H1 (cell line): Measurements from ENCODE around the gene CMSS1. TPM values are rescaled to one million over a fixed set of nuclear protein-coding genes. Genes with fewer than 3 reads are reported as not detected.

Experiments used
- CTCF ChIA-PET: fragments of 300-600 bp; sonication (Branson Sonifier 250); formaldehyde crosslinking; loops from one replicate; lab custom pipeline; 2021; ENCODE audit not compliant: partially characterized antibody; lab: Charles Lee
- POLR2A ChIA-PET: fragments of 300-600 bp; sonication (Branson Sonifier 250); formaldehyde crosslinking; loops from one replicate; lab custom pipeline; 2021; ENCODE audit warnings: inconsistent platforms; ENCODE audit not compliant: partially characterized antibody; lab: Charles Lee
- DNase-seq, 2 experiments: peaks; one replicate each; pipeline versions ENCODE4 v3.0.0 to v3.0.0-alpha.2; 2010 to 2022; ENCODE audit warnings: low spot score in 2 of 2, low read depth in 1 of 2, mixed read lengths in 1 of 2
- FAIRE-seq: peaks from 2 replicates; lab custom pipeline; 2011; peaks lifted over from hg19 to GRCh38; lab: Jason Lieb, UNC
- H2AFZ ChIP-seq: 2 replicates; pipeline ENCODE4 v1.8.1; 2012; ENCODE audit warnings: low read length, inconsistent platforms
- H2AK5ac ChIP-seq: 2 replicates; pipeline ENCODE4 v1.6.1; 2013; ENCODE audit warnings: low read depth, low read length
- H2BK120ac ChIP-seq: replicated peaks from 2 replicates; pipeline ENCODE3; 2013; ENCODE audit warnings: low read depth, low read length, inconsistent platforms
- H2BK12ac ChIP-seq: 2 replicates; pipeline ENCODE4 v1.6.1; 2013; ENCODE audit warnings: low read depth, low read length
- H2BK15ac ChIP-seq: 2 replicates; pipeline ENCODE4 v1.6.1; 2013; ENCODE audit warnings: low read length
- H2BK20ac ChIP-seq: 2 replicates; pipeline ENCODE4 v1.6.1; 2013; ENCODE audit warnings: low read length
- H2BK5ac ChIP-seq: 2 replicates; pipeline ENCODE4 v1.6.1; 2013; ENCODE audit warnings: low read depth, low read length
- H3K14ac ChIP-seq: 2 replicates; pipeline ENCODE4 v1.6.1; 2013; ENCODE audit warnings: inconsistent platforms; ENCODE audit not compliant: insufficient read length
- H3K18ac ChIP-seq: 2 replicates; pipeline ENCODE4 v1.6.1; 2013; ENCODE audit warnings: low read length; ENCODE audit errors: extremely low read depth
- H3K23ac ChIP-seq: 2 replicates; pipeline ENCODE4 v1.6.1; 2013; ENCODE audit warnings: inconsistent platforms; ENCODE audit not compliant: insufficient read length
- H3K23me2 ChIP-seq: 2 replicates; pipeline ENCODE4 v1.6.1; 2013; ENCODE audit warnings: low read depth, low read length
- H3K27ac ChIP-seq: 2 replicates; pipeline ENCODE4 v1.6.1; 2011; ENCODE audit warnings: low read depth, low read length, inconsistent platforms
- H3K27me3 ChIP-seq, 4 experiments: replicated peaks in 1 of 4; 1 replicate in 1 of 4; 2 replicates in 3 of 4; pipeline versions ENCODE4 v1.6.1 to v1.8.1; 2011 to 2013; ENCODE audit warnings: low read length in 3 of 4, mild to moderate bottlenecking in 3 of 4, inconsistent platforms in 2 of 4, mixed read lengths in 2 of 4, moderate library complexity in 1 of 4; ENCODE audit not compliant: control insufficient read depth in 3 of 4, insufficient read depth in 3 of 4; ENCODE audit errors: extremely low read depth in 1 of 4
- H3K36me3 ChIP-seq, 4 experiments: 2 replicates each; pipeline versions ENCODE4 v1.6.1 to v1.8.1; 2011 to 2013; ENCODE audit warnings: mild to moderate bottlenecking in 4 of 4, low read length in 3 of 4, moderate library complexity in 2 of 4, control low read depth in 1 of 4, inconsistent platforms in 1 of 4; ENCODE audit not compliant: insufficient read depth in 4 of 4, control insufficient read depth in 2 of 4
- H3K4ac ChIP-seq: replicated peaks from 2 replicates; pipeline ENCODE3; 2013; ENCODE audit warnings: low read length, low read depth, mixed read lengths, inconsistent platforms; ENCODE audit not compliant: insufficient read length
- H3K4me1 ChIP-seq, 4 experiments: replicated peaks in 1 of 4; 1 replicate in 1 of 4; 2 replicates in 3 of 4; pipeline versions ENCODE4 v1.6.1 to v1.8.1; 2011 to 2013; ENCODE audit warnings: low read length in 3 of 4, inconsistent platforms in 2 of 4, mixed read lengths in 1 of 4; ENCODE audit not compliant: insufficient read depth in 4 of 4, control insufficient read depth in 3 of 4
- H3K4me2 ChIP-seq, 2 experiments: 2 replicates each; pipeline versions ENCODE4 v1.6.1 to v1.8.1; 2011 to 2013; ENCODE audit warnings: low read depth in 2 of 2, low read length in 2 of 2, control low read depth in 1 of 2, inconsistent platforms in 1 of 2, mild to moderate bottlenecking in 1 of 2; ENCODE audit not compliant: insufficient read depth in 1 of 2
- H3K4me3 ChIP-seq, 4 experiments: fragments of 200-600, 300-600 bp in 1 of 4; sonication (generic), shearing (Covaris generic), sonication (Bioruptor Twin) in 1 of 4; 2 replicates each; pipeline versions ENCODE4 v1.5.1 to v1.8.1; 2011 to 2016; ENCODE audit warnings: low read length in 4 of 4, low read depth in 3 of 4, control low read depth in 2 of 4, inconsistent platforms in 2 of 4, mild to moderate bottlenecking in 2 of 4, mixed read lengths in 1 of 4, moderate library complexity in 1 of 4; ENCODE audit not compliant: insufficient read depth in 2 of 4; ENCODE audit errors: extremely low read depth in 1 of 4
- H3K56ac ChIP-seq: replicated peaks from 2 replicates; pipeline ENCODE3; 2013; ENCODE audit warnings: low read depth, mild to moderate bottlenecking, mixed read lengths, low read length, inconsistent platforms; ENCODE audit not compliant: insufficient read length
- H3K79me1 ChIP-seq: 2 replicates; pipeline ENCODE4 v1.6.1; 2013; ENCODE audit warnings: low read depth, low read length, control low read depth
- H3K79me2 ChIP-seq, 2 experiments: 2 replicates each; pipeline versions ENCODE4 v1.6.1 to v1.8.1; 2012 to 2013; ENCODE audit warnings: low read length in 2 of 2, mild to moderate bottlenecking in 2 of 2, inconsistent platforms in 1 of 2; ENCODE audit not compliant: insufficient read depth in 2 of 2, control insufficient read depth in 1 of 2
- H3K9ac ChIP-seq, 4 experiments: replicated peaks in 1 of 4; 1 replicate in 1 of 4; 2 replicates in 3 of 4; pipeline versions ENCODE4 v1.6.1 to v1.8.1; 2011 to 2013; ENCODE audit warnings: low read depth in 3 of 4, low read length in 3 of 4, control low read depth in 2 of 4, mild to moderate bottlenecking in 2 of 4, moderate library complexity in 2 of 4, inconsistent platforms in 1 of 4; ENCODE audit errors: extremely low read depth in 1 of 4
- H3K9me3 ChIP-seq, 2 experiments: 2 replicates each; pipeline versions ENCODE4 v1.6.1 to v1.8.1; 2012 to 2013; ENCODE audit warnings: mild to moderate bottlenecking in 2 of 2, moderate library complexity in 2 of 2, control low read depth in 1 of 2, inconsistent platforms in 1 of 2, low read depth in 1 of 2, low read length in 1 of 2, mixed read lengths in 1 of 2; ENCODE audit not compliant: insufficient read depth in 2 of 2
- H4K20me1 ChIP-seq, 2 experiments: replicated peaks in 1 of 2; 2 replicates each; pipeline versions ENCODE3 to v1.8.1; 2011 to 2013; ENCODE audit warnings: inconsistent platforms in 2 of 2, low read length in 2 of 2, mild to moderate bottlenecking in 1 of 2; ENCODE audit not compliant: insufficient read depth in 2 of 2, control insufficient read depth in 1 of 2
- H4K5ac ChIP-seq: 2 replicates; pipeline ENCODE4 v1.6.1; 2013; ENCODE audit warnings: low read length, low read depth, mixed read lengths, inconsistent platforms; ENCODE audit not compliant: insufficient read length
- H4K8ac ChIP-seq: 2 replicates; pipeline ENCODE4 v1.8.0; 2013; ENCODE audit warnings: mild to moderate bottlenecking, moderate library complexity, low read length, inconsistent platforms; ENCODE audit not compliant: insufficient read depth; ENCODE audit errors: extremely low read depth
- H4K91ac ChIP-seq: replicated peaks from 2 replicates; pipeline ENCODE3; 2013; ENCODE audit warnings: low read length, mixed read lengths, inconsistent platforms; ENCODE audit not compliant: insufficient read length
- CBX5 ChIP-seq: fragments of 300-800, 300-1000 bp; sonication (generic); IDR thresholded peaks from 2 replicates; pipeline ENCODE4 v1.7.1; 2016; ENCODE audit warnings: antibody characterized with exemption, low read length, low read depth
- CEBPB ChIP-seq: IDR thresholded peaks from 2 replicates; pipeline ENCODE4 v1.6.1; 2012; ENCODE audit warnings: low read depth, low read length
- CHD2 ChIP-seq: IDR thresholded peaks from 2 replicates; pipeline ENCODE4 v1.6.1; 2012; ENCODE audit warnings: low read length, improper control_type of control experiment
- JUN ChIP-seq: IDR thresholded peaks from 2 replicates; pipeline ENCODE4 v1.6.1; 2011; ENCODE audit warnings: low read depth, mild to moderate bottlenecking, improper control_type of control experiment, low read length
- JUND ChIP-seq: IDR thresholded peaks from 2 replicates; pipeline ENCODE4 v1.6.1; 2011; ENCODE audit warnings: mild to moderate bottlenecking, improper control_type of control experiment, low read length
- NANOG ChIP-seq: IDR thresholded peaks from 2 replicates; pipeline ENCODE4 v1.6.1; 2011; ENCODE audit warnings: low read length, low read depth, mild to moderate bottlenecking, inconsistent platforms; ENCODE audit not compliant: insufficient read depth, poor library complexity, severe bottlenecking
- SAP30 ChIP-seq: fragments of 300-600 bp; sonication (generic); IDR thresholded peaks from 2 replicates; pipeline ENCODE4 v1.7.1; 2012; ENCODE audit warnings: low read length, moderate library complexity, mild to moderate bottlenecking, inconsistent platforms; ENCODE audit not compliant: insufficient read depth, insufficient replicate concordance
- SUZ12 ChIP-seq: fragments of 200-600 bp; sonication (generic); IDR thresholded peaks from 2 replicates; pipeline ENCODE4 v1.6.1; 2012; ENCODE audit warnings: mild to moderate bottlenecking, inconsistent platforms, low read length, moderate library complexity, mixed read lengths
- USF2 ChIP-seq: IDR thresholded peaks from 2 replicates; pipeline ENCODE4 v1.6.1; 2011; ENCODE audit warnings: low read length, improper control_type of control experiment
- polyA plus RNA-seq, 7 experiments: library from polyadenylated mRNA; depleted of rRNA in 3 of 7; stranded (reverse) in 5 of 7; unstranded in 2 of 7; fragments of >200 nt in 5 of 7; fragments of 200-250 nt in 2 of 7; gene quantifications; 1 replicate in 5 of 7; 2 replicates in 1 of 7; 4 replicates in 1 of 7; pipeline versions ENCODE4 v1.2.1 to v1.2.3, GENCODE V29; 2011 to 2013; ENCODE audit warnings: missing spikeins in 2 of 7, mixed read lengths in 2 of 7
- total RNA-seq: library from RNA; stranded (reverse); fragmentation: NEBNext Ultra II Directional; extraction: Animal tissue kit (Norgen Biotek cat#: 25700); gene quantifications from 2 replicates; pipeline ENCODE4 v1.2.1, GENCODE V29; 2021

CMSS1 gene
- total and polyA plus RNA-seq, 2 of the 8 experiments (the other 6 are each of a cell fraction or from before 2014, with no cell fraction given), result 15.2 to 75.1 TPM

GRCh38 chr3:100106531-100107141 lies 289.0 kb downstream of the CMSS1 start:
- Histone ChIP-seq H4K8ac (no peak overlapping the region), H2AK5ac (no peak overlapping the region), H3K27ac (no peak overlapping the region), H2BK120ac (no peak overlapping the region), H3K4me2 (no peak overlapping the region), H2BK15ac (no peak overlapping the region), H2BK20ac (no peak overlapping the region), H3K9me3 (no peaks in the 10 kb centered on the region), H3K4me1 (peaks cover 0 to 2% (median 0%) of the 10 kb centered on the region in 4 experiments; a peak in 1 of 7 replicates), H2BK5ac (no peak overlapping the region), H3K4ac (no peak overlapping the region), H3K79me2 (no peaks in the 10 kb centered on the region), H2AFZ (no peak overlapping the region), H3K14ac (no peak overlapping the region), H4K91ac (no peak overlapping the region), H3K27me3 (no peaks in the 10 kb centered on the region), H3K23me2 (no peaks in the 10 kb centered on the region), H3K4me3 (no peak overlapping the region), H3K23ac (no peak overlapping the region)
- DNase-seq, result no peak
- CTCF ChIA-PET, result interaction anchor here (0.7 to 3.3 kb wide), 6 partner anchors 11 to 147 kb away, joined by 3 to 10 read pairs (median 4); no protein-coding TSS in a partner anchor
- no peak for FAIRE-seq
- TF ChIP-seq SAP30, result no peak
- no peak for TF ChIP-seq CBX5
- no peak for TF ChIP-seq JUN
- no peak for TF ChIP-seq USF2
- no peak for TF ChIP-seq JUND
- TF ChIP-seq NANOG, result no peak
- TF ChIP-seq CHD2, result no peak
- no peak for TF ChIP-seq CEBPB
- no peak for TF ChIP-seq SUZ12
- TF ChIP-seq, all 59 proteins: peak for 0
- H3K56ac ChIP-seq, result no peak overlapping the region
- no peaks in the 10 kb centered on the region for H3K79me1 ChIP-seq
- H4K20me1 ChIP-seq, result no peaks in the 10 kb centered on the region
- no peak overlapping the region for H3K18ac ChIP-seq
- no peak overlapping the region for H4K5ac ChIP-seq
- H3K9ac ChIP-seq, result no peak overlapping the region
- H2BK12ac ChIP-seq, result no peak overlapping the region; the same call in 1 of the 2 replicates
- H3K36me3 ChIP-seq, result no peaks in the 10 kb centered on the region
- POLR2A ChIA-PET, result interaction anchor here (1.4 kb wide), 1 partner anchor 10 kb away, joined by 3 read pairs; no protein-coding TSS in a partner anchor
